ENCODE results near the gene C1orf210. TPM values are rescaled to one million over a fixed set of nuclear protein-coding genes. Genes with fewer than 3 reads are reported as not detected.

C1orf210 gene
- total RNA-seq, 1 experiment from 2014 or later = 16.8 TPM

- intact Hi-C loops (cut with micrococcal nuclease; ENCODE audit: unreplicated experiment) = no loop called here
- Mint-ChIP-seq H3K9me3 (ENCODE audit: low read depth, unreplicated experiment) (no peaks in the 10 kb centered on the region), H3K4me3 (ENCODE audit: low read depth, unreplicated experiment) (no peak overlapping the region), H3K27ac (ENCODE audit: unreplicated experiment) (peak overlapping the region; percentile 48), H3K27me3 (ENCODE audit: unreplicated experiment) (no peaks in the 10 kb centered on the region), H3K36me3 (ENCODE audit: insufficient read depth, unreplicated experiment) (peaks cover 5% of the 10 kb centered on the region), H3K4me1 (ENCODE audit: low read depth, unreplicated experiment) (peaks cover 20% of the 10 kb centered on the region)
- TF ChIP-seq CTCF (IDR thresholded peaks at IDR 0.05; ENCODE audit: unreplicated experiment) = no peak
- no TSS peak for BruUV-seq (replicated peaks)
- DNase-seq = no peak
- CTCF ChIA-PET = interaction anchor here (1.9 kb wide), 1 partner anchor 103 kb away, joined by 5 read pairs; the partner anchor contains the start of gene CDC20
These were observed 29.8 kb downstream of the C1orf210 start for GRCh38 chr1:43255438-43256210.

GRCh38 chr1:43253876-43254275, 31.5 kb downstream of the C1orf210 start:
- Mint-ChIP-seq H3K36me3 (ENCODE audit: insufficient read depth, unreplicated experiment) (peaks cover 5% of the 10 kb centered on the region), H3K4me3 (ENCODE audit: low read depth, unreplicated experiment) (no peak overlapping the region), H3K9me3 (ENCODE audit: low read depth, unreplicated experiment) (no peaks in the 10 kb centered on the region), H3K27ac (ENCODE audit: unreplicated experiment) (no peak overlapping the region), H3K27me3 (ENCODE audit: unreplicated experiment) (no peaks in the 10 kb centered on the region), H3K4me1 (ENCODE audit: low read depth, unreplicated experiment) (peaks cover 20% of the 10 kb centered on the region)
- intact Hi-C loops (cut with micrococcal nuclease; ENCODE audit: unreplicated experiment) = no loop called here
- TF ChIP-seq CTCF (IDR thresholded peaks at IDR 0.05; ENCODE audit: unreplicated experiment) = no peak
- BruUV-seq (replicated peaks) = no TSS peak
- DNase-seq = no peak
- CTCF ChIA-PET = no interaction called here

GRCh38 chr1:43253173-43253572, 32.2 kb downstream of the C1orf210 start:
- no peaks in the 10 kb centered on the region for H3K9me3 Mint-ChIP-seq (ENCODE audit: low read depth, unreplicated experiment)
- no peak overlapping the region for H3K27ac Mint-ChIP-seq (ENCODE audit: unreplicated experiment)
- H3K4me3 Mint-ChIP-seq (ENCODE audit: low read depth, unreplicated experiment) = no peak overlapping the region
- BruUV-seq (replicated peaks) = no TSS peak
- TF ChIP-seq CTCF (IDR thresholded peaks at IDR 0.05; ENCODE audit: unreplicated experiment) = no peak
- intact Hi-C loops (cut with micrococcal nuclease; ENCODE audit: unreplicated experiment) = no loop called here
- peaks cover 5% of the 10 kb centered on the region for H3K36me3 Mint-ChIP-seq (ENCODE audit: insufficient read depth, unreplicated experiment)
- CTCF ChIA-PET = no interaction called here
- no peak for DNase-seq
- no peaks in the 10 kb centered on the region for H3K27me3 Mint-ChIP-seq (ENCODE audit: unreplicated experiment)
- H3K4me1 Mint-ChIP-seq (ENCODE audit: low read depth, unreplicated experiment) = peaks cover 20% of the 10 kb centered on the region

- H3K4me3 Mint-ChIP-seq (ENCODE audit: low read depth, unreplicated experiment) = no peak overlapping the region
- DNase-seq = no peak
- H3K36me3 Mint-ChIP-seq (ENCODE audit: insufficient read depth, unreplicated experiment) = peaks cover 1% of the 10 kb centered on the region
- no TSS peak for BruUV-seq (replicated peaks)
- no peaks in the 10 kb centered on the region for H3K27me3 Mint-ChIP-seq (ENCODE audit: unreplicated experiment)
- H3K27ac Mint-ChIP-seq (ENCODE audit: unreplicated experiment) = no peak overlapping the region
- no peak for TF ChIP-seq CTCF (IDR thresholded peaks at IDR 0.05; ENCODE audit: unreplicated experiment)
- no peaks in the 10 kb centered on the region for H3K9me3 Mint-ChIP-seq (ENCODE audit: low read depth, unreplicated experiment)
- H3K4me1 Mint-ChIP-seq (ENCODE audit: low read depth, unreplicated experiment) = peaks cover 16% of the 10 kb centered on the region
- intact Hi-C loops (cut with micrococcal nuclease; ENCODE audit: unreplicated experiment) = no loop called here
- CTCF ChIA-PET = no interaction called here
These were observed 33.2 kb downstream of the C1orf210 start for GRCh38 chr1:43252225-43252624.
